WTC11 (cell line): Measurements from ENCODE around the gene ESYT2. TPM values are rescaled to one million over a fixed set of nuclear protein-coding genes. Genes with fewer than 3 reads are reported as not detected.
A peak's percentile ranks its signal among the peaks of the same experiment; 100 is the strongest.

Source experiments
- ATAC-seq: fragments of 200-7000 bp; cut with Tn5 transposase; 2 replicates; pipeline ENCODE4 v1.10.0; 2021; ENCODE audit warnings: mild to moderate bottlenecking, moderate library complexity
- CTCF ChIA-PET: fragments of 300-600 bp; sonication (Branson Sonifier 250); formaldehyde crosslinking; loops from one replicate; lab custom pipeline; 2021; ENCODE audit warnings: antibody characterized with exemption; lab: Charles Lee
- POLR2A ChIA-PET: fragments of 350-600 bp; sonication (Branson Sonifier 250); formaldehyde crosslinking; loops from one replicate; lab custom pipeline; 2021; ENCODE audit warnings: antibody characterized with exemption; lab: Charles Lee
- DNase-seq: peaks from one replicate; pipeline ENCODE4 v3.0.0; 2021; ENCODE audit warnings: low spot score
- H3K27ac Mint-ChIP-seq: 2 replicates; pipeline ENCODE4 v1.8.0; 2021; ENCODE audit warnings: mixed read lengths
- H3K27me3 Mint-ChIP-seq: 2 replicates; pipeline ENCODE4 v1.8.0; 2021; ENCODE audit warnings: low read depth, mild to moderate bottlenecking, moderate library complexity, mixed read lengths
- H3K36me3 Mint-ChIP-seq: 2 replicates; pipeline ENCODE4 v1.8.0; 2021; ENCODE audit warnings: mixed read lengths
- H3K4me1 Mint-ChIP-seq: 2 replicates; pipeline ENCODE4 v1.8.0; 2022; ENCODE audit warnings: mixed read lengths
- H3K4me3 Mint-ChIP-seq: 2 replicates; pipeline ENCODE4 v1.8.0; 2021; ENCODE audit warnings: mild to moderate bottlenecking, moderate library complexity, mixed read lengths
- H3K9me3 Mint-ChIP-seq: 2 replicates; pipeline ENCODE4 v1.8.0; 2021; ENCODE audit warnings: mixed read lengths
- FOXK1 ChIP-seq: sonication (generic); formaldehyde crosslinking; IDR thresholded peaks from 2 replicates; pipeline ENCODE4 v1.8.0; 2022; ENCODE audit warnings: mild to moderate bottlenecking, moderate library complexity, missing genetic modification reagents
- GTF2I ChIP-seq: fragments of 250-450 bp; sonication (Bioruptor Pico); conservative IDR thresholded peaks from 2 replicates; pipeline ENCODE4 v1.4.0; 2021; ENCODE audit warnings: mild to moderate bottlenecking
- HMGA2 ChIP-seq: fragments of 250-450 bp; sonication (Bioruptor Pico); IDR thresholded peaks from 2 replicates; pipeline ENCODE4 v1.4.0; 2021; ENCODE audit warnings: mild to moderate bottlenecking, moderate library complexity
- NFATC4 ChIP-seq: fragments of 250-450 bp; sonication (Bioruptor Pico); IDR thresholded peaks from 2 replicates; pipeline ENCODE4 v1.9.0; 2021; ENCODE audit warnings: mild to moderate bottlenecking
- PRRX2 ChIP-seq: fragments of 250-450 bp; sonication (Bioruptor Pico); IDR thresholded peaks from 2 replicates; pipeline ENCODE4 v1.8.0; 2021; ENCODE audit warnings: mild to moderate bottlenecking
- RORB ChIP-seq: fragments of 250-450 bp; sonication (Bioruptor Pico); IDR thresholded peaks from 2 replicates; pipeline ENCODE4 v1.9.0; 2021; ENCODE audit warnings: mild to moderate bottlenecking
- SP1 ChIP-seq: sonication (generic); formaldehyde crosslinking; conservative IDR thresholded peaks from 2 replicates; pipeline ENCODE4 v1.8.1; 2022; ENCODE audit warnings: missing genetic modification reagents
- TEAD1 ChIP-seq: sonication (generic); formaldehyde crosslinking; IDR thresholded peaks from 2 replicates; pipeline ENCODE4 v1.8.0; 2022; ENCODE audit warnings: mild to moderate bottlenecking, missing genetic modification reagents
- TEAD4 ChIP-seq: sonication (generic); formaldehyde crosslinking; IDR thresholded peaks from 2 replicates; pipeline ENCODE4 v1.8.0; 2022; ENCODE audit warnings: mild to moderate bottlenecking, missing genetic modification reagents
- ZNF138 ChIP-seq: sonication (generic); formaldehyde crosslinking; conservative IDR thresholded peaks from 2 replicates; pipeline ENCODE4 v1.8.1; 2022; ENCODE audit warnings: mild to moderate bottlenecking, moderate library complexity, missing genetic modification reagents
- ZNF263 ChIP-seq: sonication (generic); formaldehyde crosslinking; IDR thresholded peaks from 2 replicates; pipeline ENCODE4 v1.8.1; 2022; ENCODE audit warnings: low read depth, mild to moderate bottlenecking, moderate library complexity, missing genetic modification reagents
- ZNF281 ChIP-seq: sonication (generic); formaldehyde crosslinking; IDR thresholded peaks from 2 replicates; pipeline ENCODE4 v1.8.0; 2023; ENCODE audit warnings: mild to moderate bottlenecking, missing genetic modification reagents
- ZNF317 ChIP-seq: sonication (generic); formaldehyde crosslinking; IDR thresholded peaks from 2 replicates; pipeline ENCODE4 v1.8.1; 2023; ENCODE audit warnings: low read depth, mild to moderate bottlenecking, moderate library complexity, missing genetic modification reagents, borderline replicate concordance
- ZNF671 ChIP-seq: fragments of 250-450 bp; sonication (Bioruptor Pico); IDR thresholded peaks from 2 replicates; pipeline ENCODE4 v1.8.0; 2021; ENCODE audit warnings: mild to moderate bottlenecking
- total RNA-seq: library from RNA; stranded (reverse); gene quantifications from 3 replicates; pipeline ENCODE4 v1.2.3, GENCODE V29; 2021
- TF ChIP-seq, protein P1 (sequence below): sonication (generic); formaldehyde crosslinking; IDR thresholded peaks from 2 replicates; pipeline ENCODE4 v1.8.1; 2022; ENCODE audit warnings: mild to moderate bottlenecking, missing genetic modification reagents, moderate library complexity, borderline replicate concordance
- TF ChIP-seq, protein P2 (sequence below): sonication (generic); formaldehyde crosslinking; IDR thresholded peaks from 2 replicates; pipeline ENCODE4 v1.8.0; 2022; ENCODE audit warnings: mild to moderate bottlenecking, missing genetic modification reagents
- TF ChIP-seq, protein P3 (sequence below): fragments of 250-450 bp; sonication (Bioruptor Pico); IDR thresholded peaks from 2 replicates; pipeline ENCODE4 v1.9.0; 2021; ENCODE audit warnings: mild to moderate bottlenecking
- TF ChIP-seq, protein P4 (sequence below): sonication (generic); formaldehyde crosslinking; IDR thresholded peaks from 2 replicates; pipeline ENCODE4 v1.8.1; 2023; ENCODE audit warnings: mild to moderate bottlenecking, missing genetic modification reagents
- TF ChIP-seq, protein P5 (sequence below): sonication (generic); formaldehyde crosslinking; IDR thresholded peaks from 2 replicates; pipeline ENCODE4 v1.8.1; 2022; ENCODE audit warnings: low read depth, mild to moderate bottlenecking, moderate library complexity, missing genetic modification reagents, borderline replicate concordance
- TF ChIP-seq, protein P6 (sequence below): sonication (generic); formaldehyde crosslinking; IDR thresholded peaks from 2 replicates; pipeline ENCODE4 v1.8.0; 2022; ENCODE audit warnings: mild to moderate bottlenecking, missing genetic modification reagents
- TF ChIP-seq, protein P7 (sequence below): sonication (generic); formaldehyde crosslinking; IDR thresholded peaks from 2 replicates; pipeline ENCODE4 v1.8.1; 2023; ENCODE audit warnings: mild to moderate bottlenecking, missing genetic modification reagents, moderate library complexity

Gene ESYT2
- total RNA-seq, 1 experiment from 2014 or later, result 45.1 TPM

DNA sequence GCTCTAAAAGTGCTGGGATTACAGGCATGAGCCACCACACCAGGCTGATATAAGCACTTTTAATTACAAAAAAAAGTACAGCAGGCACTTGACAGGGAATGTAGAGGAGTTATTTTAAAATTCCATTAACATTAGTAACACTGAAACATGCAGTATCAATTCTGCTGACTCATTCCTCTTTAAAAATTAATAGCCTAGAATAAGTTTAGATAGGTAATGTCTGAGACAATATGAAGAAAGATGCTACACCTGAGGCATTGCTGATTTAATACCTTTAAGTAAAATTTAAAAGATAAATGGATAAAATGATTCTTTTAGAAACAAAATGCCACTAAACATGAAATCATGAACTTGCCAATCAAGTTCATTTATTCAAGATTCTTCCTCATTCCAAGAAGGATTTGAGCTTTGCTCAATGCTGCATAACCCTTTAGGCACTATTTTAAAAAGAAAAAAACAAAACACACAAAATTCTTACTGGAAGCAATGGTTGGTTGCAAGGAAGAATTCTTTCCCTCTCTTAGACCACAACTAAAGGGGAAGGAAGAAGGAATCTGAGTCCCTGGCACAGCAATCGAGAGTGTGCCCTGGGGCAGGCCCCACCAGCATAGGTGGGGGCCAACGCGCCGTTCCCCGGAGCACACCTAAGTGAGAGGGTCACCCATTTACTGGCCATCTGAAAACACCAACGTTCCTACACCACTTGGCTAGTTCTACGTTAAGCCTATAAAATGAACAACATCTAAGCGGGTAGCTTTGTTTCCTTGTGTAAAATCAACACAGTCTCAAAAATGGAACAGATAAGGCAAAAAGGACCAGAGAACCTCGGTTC, 26.6 kb downstream of the ESYT2 start:
- DNase-seq (no peak), ATAC-seq (no peak)
- CTCF ChIA-PET, result no interaction called here
- Mint-ChIP-seq H3K9me3 (peaks cover 17% of the 10 kb centered on the region), H3K36me3 (peaks cover 41% of the 10 kb centered on the region), H3K27ac (peak overlapping the region; percentile 57), H3K27me3 (no peaks in the 10 kb centered on the region), H3K4me3 (no peak overlapping the region), H3K4me1 (peaks cover 18% of the 10 kb centered on the region)
- POLR2A ChIA-PET, result no interaction called here
- TF ChIP-seq, protein P1, sequence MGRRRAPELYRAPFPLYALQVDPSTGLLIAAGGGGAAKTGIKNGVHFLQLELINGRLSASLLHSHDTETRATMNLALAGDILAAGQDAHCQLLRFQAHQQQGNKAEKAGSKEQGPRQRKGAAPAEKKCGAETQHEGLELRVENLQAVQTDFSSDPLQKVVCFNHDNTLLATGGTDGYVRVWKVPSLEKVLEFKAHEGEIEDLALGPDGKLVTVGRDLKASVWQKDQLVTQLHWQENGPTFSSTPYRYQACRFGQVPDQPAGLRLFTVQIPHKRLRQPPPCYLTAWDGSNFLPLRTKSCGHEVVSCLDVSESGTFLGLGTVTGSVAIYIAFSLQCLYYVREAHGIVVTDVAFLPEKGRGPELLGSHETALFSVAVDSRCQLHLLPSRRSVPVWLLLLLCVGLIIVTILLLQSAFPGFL (CRISPR knock-in tag), result no peak
- TF ChIP-seq PRRX2 (CRISPR knock-in tag) (no peak), SP1 (CRISPR knock-in tag) (no peak), GTF2I (CRISPR knock-in tag) (no peak), ZNF281 (CRISPR knock-in tag) (no peak)
- TF ChIP-seq, protein P2, sequence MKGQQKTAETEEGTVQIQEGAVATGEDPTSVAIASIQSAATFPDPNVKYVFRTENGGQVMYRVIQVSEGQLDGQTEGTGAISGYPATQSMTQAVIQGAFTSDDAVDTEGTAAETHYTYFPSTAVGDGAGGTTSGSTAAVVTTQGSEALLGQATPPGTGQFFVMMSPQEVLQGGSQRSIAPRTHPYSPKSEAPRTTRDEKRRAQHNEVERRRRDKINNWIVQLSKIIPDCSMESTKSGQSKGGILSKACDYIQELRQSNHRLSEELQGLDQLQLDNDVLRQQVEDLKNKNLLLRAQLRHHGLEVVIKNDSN, result no peak
- TF ChIP-seq, protein P3, sequence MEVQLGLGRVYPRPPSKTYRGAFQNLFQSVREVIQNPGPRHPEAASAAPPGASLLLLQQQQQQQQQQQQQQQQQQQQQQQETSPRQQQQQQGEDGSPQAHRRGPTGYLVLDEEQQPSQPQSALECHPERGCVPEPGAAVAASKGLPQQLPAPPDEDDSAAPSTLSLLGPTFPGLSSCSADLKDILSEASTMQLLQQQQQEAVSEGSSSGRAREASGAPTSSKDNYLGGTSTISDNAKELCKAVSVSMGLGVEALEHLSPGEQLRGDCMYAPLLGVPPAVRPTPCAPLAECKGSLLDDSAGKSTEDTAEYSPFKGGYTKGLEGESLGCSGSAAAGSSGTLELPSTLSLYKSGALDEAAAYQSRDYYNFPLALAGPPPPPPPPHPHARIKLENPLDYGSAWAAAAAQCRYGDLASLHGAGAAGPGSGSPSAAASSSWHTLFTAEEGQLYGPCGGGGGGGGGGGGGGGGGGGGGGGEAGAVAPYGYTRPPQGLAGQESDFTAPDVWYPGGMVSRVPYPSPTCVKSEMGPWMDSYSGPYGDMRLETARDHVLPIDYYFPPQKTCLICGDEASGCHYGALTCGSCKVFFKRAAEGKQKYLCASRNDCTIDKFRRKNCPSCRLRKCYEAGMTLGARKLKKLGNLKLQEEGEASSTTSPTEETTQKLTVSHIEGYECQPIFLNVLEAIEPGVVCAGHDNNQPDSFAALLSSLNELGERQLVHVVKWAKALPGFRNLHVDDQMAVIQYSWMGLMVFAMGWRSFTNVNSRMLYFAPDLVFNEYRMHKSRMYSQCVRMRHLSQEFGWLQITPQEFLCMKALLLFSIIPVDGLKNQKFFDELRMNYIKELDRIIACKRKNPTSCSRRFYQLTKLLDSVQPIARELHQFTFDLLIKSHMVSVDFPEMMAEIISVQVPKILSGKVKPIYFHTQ (CRISPR knock-in tag), result no peak

DNA sequence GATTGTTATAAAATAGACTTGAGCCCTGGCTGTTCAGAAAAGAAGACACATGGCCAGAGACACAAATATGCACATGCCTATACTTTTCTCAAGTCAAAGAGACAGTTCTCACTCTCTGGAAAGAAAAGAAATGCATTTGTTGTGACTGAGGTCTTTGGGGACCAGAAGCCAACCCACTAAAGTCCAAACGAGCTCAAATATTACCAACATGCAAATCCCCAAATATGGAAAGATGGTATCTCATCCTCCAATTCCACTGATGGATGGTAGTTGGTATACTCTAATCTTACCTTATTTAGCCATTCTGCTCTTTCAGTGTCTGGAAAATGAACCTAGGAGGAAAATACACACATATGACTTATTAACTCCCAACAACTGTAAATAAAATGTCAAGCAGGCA, 30.6 kb downstream of the ESYT2 start:
- POLR2A ChIA-PET, result no interaction called here
- CTCF ChIA-PET, result no interaction called here
- peaks cover 32% of the 10 kb centered on the region for H3K36me3 Mint-ChIP-seq
- H3K27me3 Mint-ChIP-seq, result no peaks in the 10 kb centered on the region
- H3K9me3 Mint-ChIP-seq, result no peaks in the 10 kb centered on the region
- H3K27ac Mint-ChIP-seq, result no peak overlapping the region
- no peak for ATAC-seq
- no peak overlapping the region for H3K4me3 Mint-ChIP-seq
- peaks cover 18% of the 10 kb centered on the region for H3K4me1 Mint-ChIP-seq
- DNase-seq, result no peak
- TF ChIP-seq, protein P4, sequence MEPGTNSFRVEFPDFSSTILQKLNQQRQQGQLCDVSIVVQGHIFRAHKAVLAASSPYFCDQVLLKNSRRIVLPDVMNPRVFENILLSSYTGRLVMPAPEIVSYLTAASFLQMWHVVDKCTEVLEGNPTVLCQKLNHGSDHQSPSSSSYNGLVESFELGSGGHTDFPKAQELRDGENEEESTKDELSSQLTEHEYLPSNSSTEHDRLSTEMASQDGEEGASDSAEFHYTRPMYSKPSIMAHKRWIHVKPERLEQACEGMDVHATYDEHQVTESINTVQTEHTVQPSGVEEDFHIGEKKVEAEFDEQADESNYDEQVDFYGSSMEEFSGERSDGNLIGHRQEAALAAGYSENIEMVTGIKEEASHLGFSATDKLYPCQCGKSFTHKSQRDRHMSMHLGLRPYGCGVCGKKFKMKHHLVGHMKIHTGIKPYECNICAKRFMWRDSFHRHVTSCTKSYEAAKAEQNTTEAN (CRISPR knock-in tag), result no peak
- TF ChIP-seq, protein P5, sequence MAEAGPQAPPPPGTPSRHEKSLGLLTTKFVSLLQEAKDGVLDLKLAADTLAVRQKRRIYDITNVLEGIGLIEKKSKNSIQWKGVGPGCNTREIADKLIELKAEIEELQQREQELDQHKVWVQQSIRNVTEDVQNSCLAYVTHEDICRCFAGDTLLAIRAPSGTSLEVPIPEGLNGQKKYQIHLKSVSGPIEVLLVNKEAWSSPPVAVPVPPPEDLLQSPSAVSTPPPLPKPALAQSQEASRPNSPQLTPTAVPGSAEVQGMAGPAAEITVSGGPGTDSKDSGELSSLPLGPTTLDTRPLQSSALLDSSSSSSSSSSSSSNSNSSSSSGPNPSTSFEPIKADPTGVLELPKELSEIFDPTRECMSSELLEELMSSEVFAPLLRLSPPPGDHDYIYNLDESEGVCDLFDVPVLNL (CRISPR knock-in tag), result no peak
- TF ChIP-seq ZNF138 (CRISPR knock-in tag) (no peak), TEAD4 (CRISPR knock-in tag) (no peak), RORB (CRISPR knock-in tag) (no peak), GTF2I (CRISPR knock-in tag) (no peak), ZNF317 (CRISPR knock-in tag) (no peak), ZNF671 (CRISPR knock-in tag) (no peak), NFATC4 (CRISPR knock-in tag) (no peak), FOXK1 (CRISPR knock-in tag) (no peak), ZNF263 (no peak), HMGA2 (no peak), TEAD1 (CRISPR knock-in tag) (no peak)
- TF ChIP-seq, protein P6, sequence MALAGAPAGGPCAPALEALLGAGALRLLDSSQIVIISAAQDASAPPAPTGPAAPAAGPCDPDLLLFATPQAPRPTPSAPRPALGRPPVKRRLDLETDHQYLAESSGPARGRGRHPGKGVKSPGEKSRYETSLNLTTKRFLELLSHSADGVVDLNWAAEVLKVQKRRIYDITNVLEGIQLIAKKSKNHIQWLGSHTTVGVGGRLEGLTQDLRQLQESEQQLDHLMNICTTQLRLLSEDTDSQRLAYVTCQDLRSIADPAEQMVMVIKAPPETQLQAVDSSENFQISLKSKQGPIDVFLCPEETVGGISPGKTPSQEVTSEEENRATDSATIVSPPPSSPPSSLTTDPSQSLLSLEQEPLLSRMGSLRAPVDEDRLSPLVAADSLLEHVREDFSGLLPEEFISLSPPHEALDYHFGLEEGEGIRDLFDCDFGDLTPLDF (CRISPR knock-in tag), result no peak
- TF ChIP-seq, protein P7, sequence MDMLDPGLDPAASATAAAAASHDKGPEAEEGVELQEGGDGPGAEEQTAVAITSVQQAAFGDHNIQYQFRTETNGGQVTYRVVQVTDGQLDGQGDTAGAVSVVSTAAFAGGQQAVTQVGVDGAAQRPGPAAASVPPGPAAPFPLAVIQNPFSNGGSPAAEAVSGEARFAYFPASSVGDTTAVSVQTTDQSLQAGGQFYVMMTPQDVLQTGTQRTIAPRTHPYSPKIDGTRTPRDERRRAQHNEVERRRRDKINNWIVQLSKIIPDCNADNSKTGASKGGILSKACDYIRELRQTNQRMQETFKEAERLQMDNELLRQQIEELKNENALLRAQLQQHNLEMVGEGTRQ (CRISPR knock-in tag), result no peak
